DND-41 (cell line): Measurements from ENCODE around the gene ALG9.

Source experiments
- ATAC-seq: fragments of 200-7000 bp; cut with Tn5 transposase; 3 replicates; pipeline ENCODE4 v1.9.1; 2021; ENCODE audit warnings: low read depth; ENCODE audit not compliant: insufficient read depth
- DNase-seq: peaks from one replicate; pipeline ENCODE4 v3.0.0-alpha.2; 2020
- H2AFZ ChIP-seq: 2 replicates; pipeline ENCODE4 v1.6.0; 2012; ENCODE audit warnings: low read depth, low read length
- H3K27ac ChIP-seq: 2 replicates; pipeline ENCODE4 v1.5.1; 2012; ENCODE audit warnings: low read length, inconsistent platforms
- H3K27me3 ChIP-seq: fragments of 200-600 bp; sonication (generic); 2 replicates; pipeline ENCODE4 v1.6.0; 2012; ENCODE audit warnings: low read length, mild to moderate bottlenecking, inconsistent platforms; ENCODE audit not compliant: insufficient read depth, poor library complexity
- H3K36me3 ChIP-seq: 2 replicates; pipeline ENCODE4 v1.5.1; 2012; ENCODE audit warnings: low read length, inconsistent platforms; ENCODE audit not compliant: insufficient read depth
- H3K4me1 ChIP-seq: 2 replicates; pipeline ENCODE4 v1.5.1; 2012; ENCODE audit warnings: mild to moderate bottlenecking, low read length; ENCODE audit not compliant: insufficient read depth
- H3K4me2 ChIP-seq: 2 replicates; pipeline ENCODE4 v1.6.0; 2012; ENCODE audit warnings: mild to moderate bottlenecking, moderate library complexity, low read length, inconsistent platforms; ENCODE audit not compliant: insufficient read depth
- H3K4me3 ChIP-seq, 2 experiments: fragments of 200-600 bp in 1 of 2; shearing (Covaris generic) in 1 of 2; 2 replicates each; pipeline ENCODE4 v1.5.1; 2012 to 2016; ENCODE audit warnings: inconsistent platforms in 2 of 2, low read length in 2 of 2, mild to moderate bottlenecking in 2 of 2, low read depth in 1 of 2, moderate library complexity in 1 of 2
- H3K79me2 ChIP-seq: 2 replicates; pipeline ENCODE4 v1.6.0; 2012; ENCODE audit warnings: low read length, inconsistent platforms; ENCODE audit not compliant: insufficient read depth
- H3K9ac ChIP-seq: 2 replicates; pipeline ENCODE4 v1.6.0; 2012; ENCODE audit warnings: low read depth, mild to moderate bottlenecking, inconsistent platforms, low read length, moderate library complexity
- H3K9me3 ChIP-seq: 2 replicates; pipeline ENCODE4 v1.5.1; 2012; ENCODE audit warnings: low read length, moderate library complexity, mild to moderate bottlenecking, inconsistent platforms; ENCODE audit not compliant: insufficient read depth, severe bottlenecking
- H4K20me1 ChIP-seq: 2 replicates; pipeline ENCODE4 v1.6.0; 2012; ENCODE audit warnings: low read length; ENCODE audit not compliant: insufficient read depth
- CTCF ChIP-seq: IDR thresholded peaks from 2 replicates; pipeline ENCODE4 v1.5.1; 2012; ENCODE audit warnings: borderline replicate concordance, low read length, moderate library complexity, mild to moderate bottlenecking; ENCODE audit not compliant: poor library complexity, severe bottlenecking; ENCODE audit errors: extremely low read depth
- EZH2 ChIP-seq: IDR thresholded peaks from 3 replicates; pipeline ENCODE4 v1.6.1; 2012; ENCODE audit warnings: borderline replicate concordance, low read depth, mild to moderate bottlenecking, moderate library complexity, low read length, inconsistent platforms; ENCODE audit not compliant: severe bottlenecking

ALG9 gene

GRCh38 chr11:111812211-111812610, 59.2 kb downstream of the ALG9 start:
- TF ChIP-seq CTCF (no peak), EZH2 (no peak)
- no peak overlapping the region for H3K4me3 ChIP-seq
- H2AFZ ChIP-seq, result no peak overlapping the region
- H3K27me3 ChIP-seq, result no peaks in the 10 kb centered on the region
- no peaks in the 10 kb centered on the region for H3K4me1 ChIP-seq
- H3K4me2 ChIP-seq, result no peak overlapping the region
- DNase-seq (no peak), ATAC-seq (no peak)
- H3K27ac ChIP-seq, result no peak overlapping the region
- no peak overlapping the region for H3K9ac ChIP-seq
- H3K9me3 ChIP-seq, result no peaks in the 10 kb centered on the region
- no peaks in the 10 kb centered on the region for H3K79me2 ChIP-seq
- peaks cover 36% of the 10 kb centered on the region for H3K36me3 ChIP-seq
- H4K20me1 ChIP-seq, result no peaks in the 10 kb centered on the region

GRCh38 chr11:111811445-111811844, 59.9 kb downstream of the ALG9 start:
- Histone ChIP-seq H3K79me2 (no peaks in the 10 kb centered on the region), H4K20me1 (no peaks in the 10 kb centered on the region), H3K27ac (no peak overlapping the region), H3K9ac (no peak overlapping the region), H3K9me3 (no peaks in the 10 kb centered on the region), H3K4me3 (no peak overlapping the region), H2AFZ (no peak overlapping the region), H3K4me1 (no peaks in the 10 kb centered on the region), H3K36me3 (peaks cover 35% of the 10 kb centered on the region; the same call in 1 of the 2 replicates), H3K4me2 (no peak overlapping the region), H3K27me3 (no peaks in the 10 kb centered on the region)
- TF ChIP-seq EZH2, result no peak
- no peak for TF ChIP-seq CTCF
- DNase-seq, result no peak
- ATAC-seq, result no peak

- TF ChIP-seq CTCF (no peak), EZH2 (no peak)
- Histone ChIP-seq H3K36me3 (peaks cover 54% of the 10 kb centered on the region; the same call in 1 of the 2 replicates), H3K79me2 (no peaks in the 10 kb centered on the region)
These were observed 62.5 kb downstream of the ALG9 start for GRCh38 chr11:111808834-111809233.

More at GRCh38 chr11:111808834-111809233, 62.5 kb downstream of the ALG9 start:
- no peaks in the 10 kb centered on the region for H4K20me1 ChIP-seq
- ATAC-seq (no peak), DNase-seq (no peak)
- H3K4me2 ChIP-seq, result no peak overlapping the region
- H3K9ac ChIP-seq, result no peak overlapping the region
- no peaks in the 10 kb centered on the region for H3K27me3 ChIP-seq
- H3K4me1 ChIP-seq, result no peaks in the 10 kb centered on the region
- no peaks in the 10 kb centered on the region for H3K9me3 ChIP-seq
- no peak overlapping the region for H3K4me3 ChIP-seq
- no peak overlapping the region for H3K27ac ChIP-seq
- no peak overlapping the region for H2AFZ ChIP-seq
